CD14-positive monocyte (primary cell): ENCODE results near the gene GRK1. TPM values are rescaled to one million over a fixed set of nuclear protein-coding genes. Genes with fewer than 3 reads are reported as not detected.

Source experiments
- DNase-seq, 3 donors: peaks; one replicate each; pipeline ENCODE4 v3.0.0-alpha.2; 2011 to 2022
- H2AFZ ChIP-seq: 2 replicates; pipeline ENCODE4 v1.6.0; 2012; ENCODE audit warnings: mild to moderate bottlenecking, low read depth, low read length, inconsistent platforms; ENCODE audit not compliant: insufficient read depth, poor library complexity, severe bottlenecking
- H3K27ac ChIP-seq, 2 donors: 1 replicate in 1 of 2; 2 replicates in 1 of 2; pipeline ENCODE4 v1.5.1; 2012 to 2013; ENCODE audit warnings: low read length in 2 of 2, control low read depth in 1 of 2, inconsistent platforms in 1 of 2, low read depth in 1 of 2, mild to moderate bottlenecking in 1 of 2
- H3K27me3 ChIP-seq, 2 donors: one replicate each; pipeline versions ENCODE4 v1.6.0 to v1.6.1; 2011 to 2013; ENCODE audit warnings: low read length in 2 of 2; ENCODE audit not compliant: control insufficient read depth in 2 of 2, insufficient read depth in 2 of 2
- H3K36me3 ChIP-seq, 2 donors: replicated peaks in 1 of 2; 1 replicate in 1 of 2; 2 replicates in 1 of 2; pipeline versions ENCODE4 v1.5.1 to v1.6.1; 2012 to 2013; ENCODE audit warnings: low read length in 2 of 2, control low read depth in 1 of 2, inconsistent platforms in 1 of 2, mild to moderate bottlenecking in 1 of 2; ENCODE audit not compliant: insufficient read depth in 2 of 2, control insufficient read depth in 1 of 2
- H3K4me1 ChIP-seq, 2 donors: 1 replicate in 1 of 2; 2 replicates in 1 of 2; pipeline versions ENCODE4 v1.5.1 to v1.6.1; 2012 to 2013; ENCODE audit warnings: low read length in 2 of 2, control low read depth in 1 of 2, inconsistent platforms in 1 of 2, mild to moderate bottlenecking in 1 of 2, moderate library complexity in 1 of 2; ENCODE audit not compliant: insufficient read depth in 2 of 2, control insufficient read depth in 1 of 2
- H3K4me2 ChIP-seq: replicated peaks from 2 replicates; pipeline ENCODE3; 2012; ENCODE audit warnings: low read length, moderate library complexity, mild to moderate bottlenecking; ENCODE audit not compliant: poor library complexity, severe bottlenecking; ENCODE audit errors: extremely low read depth
- H3K4me3 ChIP-seq, 3 experiments: fragments of 200-600 bp in 1 of 3; sonication (generic) in 1 of 3; replicated peaks in 1 of 3; 1 replicate in 2 of 3; 2 replicates in 1 of 3; pipeline ENCODE4 v1.5.1; 2011 to 2013; ENCODE audit warnings: low read length in 3 of 3, mild to moderate bottlenecking in 3 of 3, control low read depth in 2 of 3, low read depth in 2 of 3, inconsistent platforms in 1 of 3, moderate library complexity in 1 of 3
- H3K79me2 ChIP-seq: 2 replicates; pipeline ENCODE4 v1.6.0; 2012; ENCODE audit warnings: mild to moderate bottlenecking, control low read depth, inconsistent platforms, low read length, moderate library complexity; ENCODE audit not compliant: insufficient read depth
- H3K9ac ChIP-seq: 2 replicates; pipeline ENCODE4 v1.6.0; 2017; ENCODE audit warnings: low read length, mild to moderate bottlenecking; ENCODE audit not compliant: insufficient read depth, poor library complexity, severe bottlenecking
- H3K9me3 ChIP-seq, 2 donors: replicated peaks in 1 of 2; 1 replicate in 1 of 2; 2 replicates in 1 of 2; pipeline versions ENCODE4 v1.5.1 to v1.6.1; 2012 to 2013; ENCODE audit warnings: low read length in 2 of 2, control low read depth in 1 of 2; ENCODE audit not compliant: control insufficient read depth in 1 of 2, insufficient read depth in 1 of 2
- H4K20me1 ChIP-seq: 2 replicates; pipeline ENCODE4 v1.6.0; 2012; ENCODE audit warnings: mild to moderate bottlenecking, low read length, control low read depth, moderate library complexity; ENCODE audit not compliant: insufficient read depth
- H3K27ac Mint-ChIP-seq, 7 donors: one replicate each; pipeline ENCODE4 v1.8.0; 2020; ENCODE audit warnings: mild to moderate bottlenecking in 7 of 7, mixed read lengths in 7 of 7, moderate library complexity in 6 of 7, inconsistent platforms in 2 of 7
- H3K27me3 Mint-ChIP-seq, 3 donors: one replicate each; pipeline ENCODE4 v1.8.0; 2021 to 2022; ENCODE audit warnings: low read depth in 3 of 3, mild to moderate bottlenecking in 3 of 3, mixed read lengths in 3 of 3, moderate library complexity in 3 of 3, inconsistent platforms in 1 of 3
- H3K36me3 Mint-ChIP-seq, 2 donors: one replicate each; pipeline ENCODE4 v1.8.0; 2020; ENCODE audit warnings: mixed read lengths in 2 of 2, inconsistent platforms in 1 of 2, mild to moderate bottlenecking in 1 of 2
- H3K4me1 Mint-ChIP-seq: one replicate; pipeline ENCODE4 v1.8.0; 2020; ENCODE audit warnings: mild to moderate bottlenecking, mixed read lengths
- H3K4me3 Mint-ChIP-seq, 2 donors: one replicate each; pipeline ENCODE4 v1.8.0; 2020; ENCODE audit warnings: mild to moderate bottlenecking in 2 of 2, mixed read lengths in 2 of 2, moderate library complexity in 1 of 2
- H3K9me3 Mint-ChIP-seq, 7 donors: one replicate each; pipeline ENCODE4 v1.8.0; 2020 to 2022; ENCODE audit warnings: mixed read lengths in 7 of 7, mild to moderate bottlenecking in 6 of 7, moderate library complexity in 6 of 7, inconsistent platforms in 2 of 7
- CTCF ChIP-seq: fragments of 200-600 bp; IDR thresholded peaks from one replicate; pipeline ENCODE4 v1.8.0; 2022; ENCODE audit warnings: antibody characterized with exemption, mild to moderate bottlenecking
- WGBS: methylation state at CpG from one replicate; pipeline ENCODE4 v1.1.5; 2013; ENCODE audit warnings: missing lambda C conversion rate; ENCODE audit not compliant: insufficient coverage; 5-methylcytosine and 5-hydroxymethylcytosine counted together
- intact Hi-C, 2 donors: fragments of 100-400 bp; cut with micrococcal nuclease; formaldehyde crosslinking; loops; one replicate each; pipeline versions ENCODE4 v1.15.0 to v1.15.1; 2023
- polyA plus RNA-seq, 3 donors: library from polyadenylated mRNA; depleted of rRNA in 1 of 3; unstranded in 2 of 3; stranded (reverse) in 1 of 3; fragments of 300-500 nt in 2 of 3; fragments of >200 nt in 1 of 3; fragmentation: Illumina TruSeq in 2 of 3; gene quantifications; 1 replicate in 2 of 3; 2 replicates in 1 of 3; pipeline ENCODE4 v1.2.3, GENCODE V29; 2012 to 2021

Gene GRK1
- polyA plus RNA-seq, 3 donors: not detected

GRCh38 chr13:113670541-113670940 lies 3.5 kb downstream of the GRK1 start:
- Mint-ChIP-seq H3K4me3 (no peak overlapping the region), H3K36me3 (no peaks in the 10 kb centered on the region), H3K27me3 (peaks cover 0 to 12% (median 2%) of the 10 kb centered on the region in 3 donors), H3K9me3 (peaks cover 0 to 9% (median 0%) of the 10 kb centered on the region in 7 donors), H3K27ac (no peak overlapping the region), H3K4me1 (no peaks in the 10 kb centered on the region)
- Histone ChIP-seq H2AFZ (no peak overlapping the region), H3K27me3 (no peaks in the 10 kb centered on the region), H3K4me1 (no peaks in the 10 kb centered on the region), H3K4me3 (no peak overlapping the region), H3K36me3 (no peaks in the 10 kb centered on the region), H3K79me2 (no peaks in the 10 kb centered on the region), H4K20me1 (no peaks in the 10 kb centered on the region), H3K9me3 (peaks cover 0 to 6% of the 10 kb centered on the region in 2 donors), H3K27ac (no peak overlapping the region), H3K4me2 (no peak overlapping the region), H3K9ac (no peak overlapping the region)
- intact Hi-C loops: no loop called here
- WGBS: 89% methylated on average over 13 of the region's 19 CpGs
- no peak for DNase-seq
- TF ChIP-seq CTCF: no peak

- Histone ChIP-seq H2AFZ (no peak overlapping the region), H3K27me3 (no peaks in the 10 kb centered on the region), H3K9ac (no peak overlapping the region), H4K20me1 (no peaks in the 10 kb centered on the region), H3K79me2 (no peaks in the 10 kb centered on the region), H3K4me3 (no peak overlapping the region), H3K27ac (no peak overlapping the region), H3K36me3 (no peaks in the 10 kb centered on the region), H3K4me2 (no peak overlapping the region), H3K4me1 (no peaks in the 10 kb centered on the region), H3K9me3 (no peaks in the 10 kb centered on the region)
- no peaks in the 10 kb centered on the region for H3K4me1 Mint-ChIP-seq
- no peak for TF ChIP-seq CTCF
- WGBS: 96% methylated on average over 50 of the region's 54 CpGs
- no peak overlapping the region for H3K4me3 Mint-ChIP-seq
- H3K27me3 Mint-ChIP-seq: peaks cover 0 to 5% (median 2%) of the 10 kb centered on the region in 3 donors
- no peaks in the 10 kb centered on the region for H3K36me3 Mint-ChIP-seq
- no peak overlapping the region for H3K27ac Mint-ChIP-seq
- intact Hi-C loops: no loop called here
- peaks cover 0 to 8% (median 0%) of the 10 kb centered on the region in 7 donors for H3K9me3 Mint-ChIP-seq
- no peak for DNase-seq
Measured at GRCh38 chr13:113671066-113672001, 4.3 kb downstream of the GRK1 start.
